GM23338 (cell line): ENCODE data around the gene CTNNA3. TPM values are rescaled to one million over a fixed set of nuclear protein-coding genes. Genes with fewer than 3 reads are reported as not detected.

Experiments used
- ATAC-seq: fragments of 200-7000 bp; cut with Tn5 transposase; 3 replicates; pipeline ENCODE4 v1.9.1; 2020
- DNase-seq: peaks from one replicate; pipeline ENCODE4 v3.0.0-alpha.2; 2015; ENCODE audit warnings: low spot score
- H2AFZ ChIP-seq: fragments of 200-600 bp; sonication (generic); 2 replicates; pipeline ENCODE4 v1.8.0; 2016; ENCODE audit warnings: antibody characterized with exemption, mild to moderate bottlenecking, moderate library complexity
- H3F3A ChIP-seq: fragments of 200-600 bp; sonication (generic); replicated peaks from 2 replicates; pipeline ENCODE4 v1.8.0; 2017; ENCODE audit warnings: antibody characterized with exemption, mixed run types, low read depth
- H3K27ac ChIP-seq: fragments of 200-600 bp; sonication (generic); 2 replicates; pipeline ENCODE4 v1.6.1; 2016; ENCODE audit warnings: low read depth
- H3K27me3 ChIP-seq: fragments of 200-600 bp; sonication (generic); 2 replicates; pipeline ENCODE4 v1.8.0; 2016; ENCODE audit warnings: mild to moderate bottlenecking, mixed run types, moderate library complexity; ENCODE audit not compliant: insufficient read depth
- H3K36me3 ChIP-seq: fragments of 200-600 bp; sonication (generic); 2 replicates; pipeline ENCODE4 v1.8.0; 2016; ENCODE audit warnings: mild to moderate bottlenecking; ENCODE audit not compliant: insufficient read depth
- H3K4me1 ChIP-seq: fragments of 200-600 bp; sonication (generic); 2 replicates; pipeline ENCODE4 v1.8.0; 2016; ENCODE audit warnings: mild to moderate bottlenecking, moderate library complexity; ENCODE audit not compliant: insufficient read depth
- H3K4me2 ChIP-seq: fragments of 200-600 bp; sonication (generic); 2 replicates; pipeline ENCODE4 v1.7.1; 2017; ENCODE audit warnings: mixed run types
- H3K4me3 ChIP-seq: fragments of 200-600 bp; sonication (generic); 2 replicates; pipeline ENCODE4 v1.6.1; 2016; ENCODE audit warnings: mixed run types
- H3K79me2 ChIP-seq: fragments of 200-600 bp; sonication (generic); replicated peaks from 2 replicates; pipeline ENCODE4 v1.8.0; 2017; ENCODE audit warnings: mild to moderate bottlenecking; ENCODE audit not compliant: insufficient read depth
- H3K9me2 ChIP-seq: fragments of 200-600 bp; sonication (generic); 2 replicates; pipeline ENCODE4 v1.8.0; 2017; ENCODE audit not compliant: insufficient read depth
- H4K20me1 ChIP-seq: fragments of 200-600 bp; sonication (generic); replicated peaks from 2 replicates; pipeline ENCODE4 v1.8.0; 2017; ENCODE audit warnings: mild to moderate bottlenecking; ENCODE audit not compliant: insufficient read depth
- H3K27ac Mint-ChIP-seq: 2 replicates; pipeline ENCODE4 v1.8.0; 2020; ENCODE audit warnings: inconsistent platforms, mild to moderate bottlenecking, moderate library complexity, mixed read lengths
- H3K27me3 Mint-ChIP-seq: 3 replicates; pipeline ENCODE4 v1.8.0; 2022; ENCODE audit warnings: low read depth, mild to moderate bottlenecking, moderate library complexity, mixed read lengths, inconsistent platforms; ENCODE audit not compliant: insufficient read depth, poor library complexity
- H3K36me3 Mint-ChIP-seq: 3 replicates; pipeline ENCODE4 v1.8.0; 2021; ENCODE audit warnings: low read depth, mild to moderate bottlenecking, inconsistent platforms, moderate library complexity, mixed read lengths
- H3K4me1 Mint-ChIP-seq: 3 replicates; pipeline ENCODE4 v1.8.0; 2020; ENCODE audit warnings: mild to moderate bottlenecking, inconsistent platforms, mixed read lengths
- H3K4me3 Mint-ChIP-seq: 3 replicates; pipeline ENCODE4 v1.8.0; 2021; ENCODE audit warnings: moderate library complexity, mild to moderate bottlenecking, inconsistent platforms, mixed read lengths
- H3K9me3 Mint-ChIP-seq: 3 replicates; pipeline ENCODE4 v1.8.0; 2020; ENCODE audit warnings: moderate library complexity, mild to moderate bottlenecking, inconsistent platforms, mixed read lengths
- EZH2 ChIP-seq: fragments of 200-600 bp; sonication (generic); IDR thresholded peaks from one replicate; pipeline ENCODE4 v1.8.0; 2017; ENCODE audit warnings: antibody characterized with exemption, mild to moderate bottlenecking, low read depth; ENCODE audit not compliant: unreplicated experiment
- EZH2phosphoT487 ChIP-seq: fragments of 200-600 bp; sonication (generic); IDR thresholded peaks from one replicate; pipeline ENCODE4 v1.8.1; 2018; ENCODE audit warnings: antibody characterized with exemption; ENCODE audit not compliant: unreplicated experiment
- JUNB ChIP-seq: IDR thresholded peaks from one replicate; pipeline ENCODE4 v1.6.1; 2016; ENCODE audit warnings: antibody characterized with exemption; ENCODE audit not compliant: unreplicated experiment
- NANOG ChIP-seq: IDR thresholded peaks from 2 replicates; pipeline ENCODE4 v1.6.1; 2016; ENCODE audit warnings: antibody characterized with exemption, borderline replicate concordance
- POLR2AphosphoS5 ChIP-seq: IDR thresholded peaks from 2 replicates; pipeline ENCODE4 v1.6.1; 2016; ENCODE audit warnings: antibody characterized with exemption, low read depth
- STAT1 ChIP-seq: IDR thresholded peaks from one replicate; pipeline ENCODE4 v1.6.1; 2016; ENCODE audit warnings: antibody characterized with exemption; ENCODE audit not compliant: unreplicated experiment
- ZNF114 ChIP-seq: fragments of 250-450 bp; sonication (Bioruptor Pico); IDR thresholded peaks from 2 replicates; pipeline ENCODE4 v1.5.0; 2020; ENCODE audit warnings: mild to moderate bottlenecking, moderate library complexity
- ZNF331 ChIP-seq: fragments of 250-450 bp; sonication (Bioruptor Pico); IDR thresholded peaks from 2 replicates; pipeline ENCODE4 v1.5.0; 2020; ENCODE audit warnings: low read depth, mild to moderate bottlenecking, moderate library complexity
- polyA plus RNA-seq: library from polyadenylated mRNA; unstranded; fragments of >200 nt; fragmentation: Nextera tagmentation; extraction: Ambion mirVana; gene quantifications from 2 replicates; pipeline ENCODE4 v1.2.1, GENCODE V29; 2016
- total RNA-seq: library from RNA; depleted of rRNA; stranded (reverse); fragments of >200 nt; shearing (Covaris generic); gene quantifications from 2 replicates; pipeline ENCODE4 v1.2.3, GENCODE V29; 2014
- TF ChIP-seq, protein P1 (sequence below): IDR thresholded peaks from 2 replicates; pipeline ENCODE4 v1.6.1; 2016; ENCODE audit warnings: antibody characterized with exemption
- TF ChIP-seq, protein P2 (sequence below), 2 experiments: fragments of 200-600 bp in 1 of 2; sonication (generic) in 1 of 2; conservative IDR thresholded peaks; 2 replicates each; pipeline versions ENCODE4 v1.5.1 to v1.6.1; 2016 to 2017; ENCODE audit warnings: antibody characterized with exemption in 2 of 2, low read depth in 2 of 2, mild to moderate bottlenecking in 2 of 2, moderate library complexity in 1 of 2
- TF ChIP-seq, protein P3 (sequence below): IDR thresholded peaks from one replicate; pipeline ENCODE4 v1.6.1; 2018; ENCODE audit warnings: antibody characterized with exemption; ENCODE audit not compliant: unreplicated experiment

CTNNA3 gene
- total and polyA plus RNA-seq, 2 experiments from 2014 or later, result 0.71 to 3.3 TPM

DNA sequence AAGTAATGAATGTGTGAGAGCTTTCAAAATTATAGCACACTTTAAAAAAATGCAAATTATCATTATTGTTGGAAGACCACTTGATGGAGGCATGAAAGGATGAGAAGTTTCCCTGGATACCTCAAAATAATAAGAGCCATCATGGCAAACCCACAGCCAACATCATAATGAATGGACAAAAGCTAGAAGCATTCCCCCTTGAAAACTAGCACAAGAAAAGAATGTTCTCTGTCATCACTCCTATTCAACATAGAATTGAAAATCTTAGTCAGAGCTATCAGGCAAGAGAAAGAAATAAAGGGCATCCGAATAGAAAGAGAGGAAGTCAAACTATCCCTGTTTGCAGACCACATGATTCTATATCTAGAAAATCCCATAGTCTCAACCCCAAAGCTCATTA is 1657.4 kb downstream of the CTNNA3 start:
- no peak overlapping the region for H3K27ac ChIP-seq
- H3F3A ChIP-seq, result no peaks in the 10 kb centered on the region
- no peak overlapping the region for H3K4me3 ChIP-seq
- TF ChIP-seq ZNF331 (CRISPR knock-in tag), result no peak
- TF ChIP-seq, protein P1, sequence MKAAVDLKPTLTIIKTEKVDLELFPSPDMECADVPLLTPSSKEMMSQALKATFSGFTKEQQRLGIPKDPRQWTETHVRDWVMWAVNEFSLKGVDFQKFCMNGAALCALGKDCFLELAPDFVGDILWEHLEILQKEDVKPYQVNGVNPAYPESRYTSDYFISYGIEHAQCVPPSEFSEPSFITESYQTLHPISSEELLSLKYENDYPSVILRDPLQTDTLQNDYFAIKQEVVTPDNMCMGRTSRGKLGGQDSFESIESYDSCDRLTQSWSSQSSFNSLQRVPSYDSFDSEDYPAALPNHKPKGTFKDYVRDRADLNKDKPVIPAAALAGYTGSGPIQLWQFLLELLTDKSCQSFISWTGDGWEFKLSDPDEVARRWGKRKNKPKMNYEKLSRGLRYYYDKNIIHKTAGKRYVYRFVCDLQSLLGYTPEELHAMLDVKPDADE, result no peak
- TF ChIP-seq, protein P2, sequence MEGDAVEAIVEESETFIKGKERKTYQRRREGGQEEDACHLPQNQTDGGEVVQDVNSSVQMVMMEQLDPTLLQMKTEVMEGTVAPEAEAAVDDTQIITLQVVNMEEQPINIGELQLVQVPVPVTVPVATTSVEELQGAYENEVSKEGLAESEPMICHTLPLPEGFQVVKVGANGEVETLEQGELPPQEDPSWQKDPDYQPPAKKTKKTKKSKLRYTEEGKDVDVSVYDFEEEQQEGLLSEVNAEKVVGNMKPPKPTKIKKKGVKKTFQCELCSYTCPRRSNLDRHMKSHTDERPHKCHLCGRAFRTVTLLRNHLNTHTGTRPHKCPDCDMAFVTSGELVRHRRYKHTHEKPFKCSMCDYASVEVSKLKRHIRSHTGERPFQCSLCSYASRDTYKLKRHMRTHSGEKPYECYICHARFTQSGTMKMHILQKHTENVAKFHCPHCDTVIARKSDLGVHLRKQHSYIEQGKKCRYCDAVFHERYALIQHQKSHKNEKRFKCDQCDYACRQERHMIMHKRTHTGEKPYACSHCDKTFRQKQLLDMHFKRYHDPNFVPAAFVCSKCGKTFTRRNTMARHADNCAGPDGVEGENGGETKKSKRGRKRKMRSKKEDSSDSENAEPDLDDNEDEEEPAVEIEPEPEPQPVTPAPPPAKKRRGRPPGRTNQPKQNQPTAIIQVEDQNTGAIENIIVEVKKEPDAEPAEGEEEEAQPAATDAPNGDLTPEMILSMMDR (conservative IDR thresholded peaks at IDR 0.05; ENCODE audit: low read depth in 2 of 2), result no peak
- TF ChIP-seq ZNF114 (CRISPR knock-in tag), result no peak
- no peak for TF ChIP-seq EZH2
- H3K4me1 ChIP-seq, result no peaks in the 10 kb centered on the region
- ATAC-seq, result no peak
- H2AFZ ChIP-seq, result no peak overlapping the region
- Mint-ChIP-seq H3K27me3 (no peaks in the 10 kb centered on the region), H3K27ac (no peak overlapping the region), H3K9me3 (no peaks in the 10 kb centered on the region; the same call in 1 of the 3 replicates), H3K4me3 (no peak overlapping the region), H3K4me1 (peaks cover 3% of the 10 kb centered on the region; the same call in 2 of the 3 replicates), H3K36me3 (no peaks in the 10 kb centered on the region)
- no peak for DNase-seq
- H3K27me3 ChIP-seq, result no peaks in the 10 kb centered on the region
- H4K20me1 ChIP-seq, result no peaks in the 10 kb centered on the region
- H3K36me3 ChIP-seq, result no peaks in the 10 kb centered on the region
- no peaks in the 10 kb centered on the region; the same call in 1 of the 2 replicates for H3K9me2 ChIP-seq
- H3K4me2 ChIP-seq, result no peak overlapping the region
- no peaks in the 10 kb centered on the region for H3K79me2 ChIP-seq

DNA sequence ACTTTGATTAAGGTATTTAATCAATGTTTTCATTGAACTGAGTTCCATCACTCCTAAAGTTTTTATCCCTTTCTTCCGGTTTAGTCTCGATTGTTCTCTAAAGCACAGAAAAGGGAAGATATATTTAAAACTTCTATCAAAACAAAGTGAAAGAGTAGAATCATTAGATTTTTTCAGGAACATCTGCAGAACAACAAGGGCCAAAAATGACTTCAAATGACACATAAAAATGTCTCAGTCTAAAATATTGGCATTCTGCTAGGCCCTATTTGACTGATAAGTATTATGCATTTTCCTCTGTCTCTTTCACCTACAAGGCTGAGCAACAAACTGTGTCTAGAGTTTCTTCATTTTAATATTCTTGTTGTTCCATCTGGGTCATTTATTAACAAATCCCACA is 1669.7 kb downstream of the CTNNA3 start:
- H3K4me1 ChIP-seq, result no peaks in the 10 kb centered on the region
- no peak for ATAC-seq
- H3K27ac ChIP-seq, result no peak overlapping the region
- Mint-ChIP-seq H3K4me1 (no peaks in the 10 kb centered on the region), H3K4me3 (no peak overlapping the region), H3K36me3 (no peaks in the 10 kb centered on the region), H3K9me3 (no peaks in the 10 kb centered on the region), H3K27me3 (no peaks in the 10 kb centered on the region), H3K27ac (no peak overlapping the region)
- no peaks in the 10 kb centered on the region for H3K79me2 ChIP-seq
- no peak overlapping the region for H3K4me2 ChIP-seq
- no peaks in the 10 kb centered on the region for H4K20me1 ChIP-seq
- no peaks in the 10 kb centered on the region for H3K36me3 ChIP-seq
- no peak overlapping the region for H2AFZ ChIP-seq
- H3K9me2 ChIP-seq, result no peaks in the 10 kb centered on the region
- no peaks in the 10 kb centered on the region for H3K27me3 ChIP-seq
- H3K4me3 ChIP-seq, result no peak overlapping the region
- no peak for DNase-seq
- no peaks in the 10 kb centered on the region for H3F3A ChIP-seq
- TF ChIP-seq POLR2AphosphoS5 (no peak), NANOG (no peak), STAT1 (no peak), EZH2phosphoT487 (no peak), EZH2 (no peak), ZNF331 (CRISPR knock-in tag) (no peak), ZNF114 (CRISPR knock-in tag) (no peak), JUNB (no peak)
- TF ChIP-seq, protein P3, sequence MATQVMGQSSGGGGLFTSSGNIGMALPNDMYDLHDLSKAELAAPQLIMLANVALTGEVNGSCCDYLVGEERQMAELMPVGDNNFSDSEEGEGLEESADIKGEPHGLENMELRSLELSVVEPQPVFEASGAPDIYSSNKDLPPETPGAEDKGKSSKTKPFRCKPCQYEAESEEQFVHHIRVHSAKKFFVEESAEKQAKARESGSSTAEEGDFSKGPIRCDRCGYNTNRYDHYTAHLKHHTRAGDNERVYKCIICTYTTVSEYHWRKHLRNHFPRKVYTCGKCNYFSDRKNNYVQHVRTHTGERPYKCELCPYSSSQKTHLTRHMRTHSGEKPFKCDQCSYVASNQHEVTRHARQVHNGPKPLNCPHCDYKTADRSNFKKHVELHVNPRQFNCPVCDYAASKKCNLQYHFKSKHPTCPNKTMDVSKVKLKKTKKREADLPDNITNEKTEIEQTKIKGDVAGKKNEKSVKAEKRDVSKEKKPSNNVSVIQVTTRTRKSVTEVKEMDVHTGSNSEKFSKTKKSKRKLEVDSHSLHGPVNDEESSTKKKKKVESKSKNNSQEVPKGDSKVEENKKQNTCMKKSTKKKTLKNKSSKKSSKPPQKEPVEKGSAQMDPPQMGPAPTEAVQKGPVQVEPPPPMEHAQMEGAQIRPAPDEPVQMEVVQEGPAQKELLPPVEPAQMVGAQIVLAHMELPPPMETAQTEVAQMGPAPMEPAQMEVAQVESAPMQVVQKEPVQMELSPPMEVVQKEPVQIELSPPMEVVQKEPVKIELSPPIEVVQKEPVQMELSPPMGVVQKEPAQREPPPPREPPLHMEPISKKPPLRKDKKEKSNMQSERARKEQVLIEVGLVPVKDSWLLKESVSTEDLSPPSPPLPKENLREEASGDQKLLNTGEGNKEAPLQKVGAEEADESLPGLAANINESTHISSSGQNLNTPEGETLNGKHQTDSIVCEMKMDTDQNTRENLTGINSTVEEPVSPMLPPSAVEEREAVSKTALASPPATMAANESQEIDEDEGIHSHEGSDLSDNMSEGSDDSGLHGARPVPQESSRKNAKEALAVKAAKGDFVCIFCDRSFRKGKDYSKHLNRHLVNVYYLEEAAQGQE, result no peak
- TF ChIP-seq, protein P2 (conservative IDR thresholded peaks at IDR 0.05; ENCODE audit: low read depth in 2 of 2), result no peak
